ENCODE data around the gene TBCA.

DNA sequence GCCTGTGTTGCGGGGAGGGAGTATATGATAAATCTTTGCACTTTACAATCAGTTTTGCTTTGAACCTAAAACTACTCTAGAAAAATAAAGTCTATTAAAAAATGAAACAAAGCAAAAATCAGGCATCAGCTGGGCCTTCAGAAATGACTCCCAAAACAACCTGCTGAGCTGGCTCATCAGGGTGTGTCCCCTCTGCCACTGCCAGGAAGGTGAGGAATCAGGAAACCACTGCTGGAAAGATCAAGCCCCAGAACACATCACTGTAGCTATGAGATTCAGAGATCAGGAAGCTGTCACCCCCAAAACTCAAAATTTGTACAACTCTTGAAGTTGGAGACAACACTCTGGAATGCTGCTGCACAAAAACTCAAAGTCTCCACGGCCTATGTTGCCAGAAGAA is 40.5 kb upstream of the TBCA start:
- no peak for TF ChIP-seq POLR2A (IDR thresholded peaks at IDR 0.05; ENCODE audit: low read depth)
- TF ChIP-seq, protein P1, sequence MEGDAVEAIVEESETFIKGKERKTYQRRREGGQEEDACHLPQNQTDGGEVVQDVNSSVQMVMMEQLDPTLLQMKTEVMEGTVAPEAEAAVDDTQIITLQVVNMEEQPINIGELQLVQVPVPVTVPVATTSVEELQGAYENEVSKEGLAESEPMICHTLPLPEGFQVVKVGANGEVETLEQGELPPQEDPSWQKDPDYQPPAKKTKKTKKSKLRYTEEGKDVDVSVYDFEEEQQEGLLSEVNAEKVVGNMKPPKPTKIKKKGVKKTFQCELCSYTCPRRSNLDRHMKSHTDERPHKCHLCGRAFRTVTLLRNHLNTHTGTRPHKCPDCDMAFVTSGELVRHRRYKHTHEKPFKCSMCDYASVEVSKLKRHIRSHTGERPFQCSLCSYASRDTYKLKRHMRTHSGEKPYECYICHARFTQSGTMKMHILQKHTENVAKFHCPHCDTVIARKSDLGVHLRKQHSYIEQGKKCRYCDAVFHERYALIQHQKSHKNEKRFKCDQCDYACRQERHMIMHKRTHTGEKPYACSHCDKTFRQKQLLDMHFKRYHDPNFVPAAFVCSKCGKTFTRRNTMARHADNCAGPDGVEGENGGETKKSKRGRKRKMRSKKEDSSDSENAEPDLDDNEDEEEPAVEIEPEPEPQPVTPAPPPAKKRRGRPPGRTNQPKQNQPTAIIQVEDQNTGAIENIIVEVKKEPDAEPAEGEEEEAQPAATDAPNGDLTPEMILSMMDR (IDR thresholded peaks at IDR 0.05): no peak
